Sigmoid colon (tissue), 4 donors: Measurements from ENCODE around the gene LITAF.

ENCODE experiments used
- EP300 ChIP-seq, 4 donors: sonication (generic); formaldehyde crosslinking; IDR thresholded peaks; one replicate each; pipeline ENCODE4 v1.6.1; 2017; ENCODE audit warnings: antibody characterized with exemption in 4 of 4
- POLR2A ChIP-seq, 2 donors: fragments of 450-650 bp; IDR thresholded peaks; one replicate each; pipeline ENCODE4 v1.6.1; 2016; ENCODE audit warnings: antibody characterized with exemption in 2 of 2, mild to moderate bottlenecking in 2 of 2, moderate library complexity in 2 of 2
- TF ChIP-seq, protein P1 (sequence below), 4 experiments: fragments of 450-650 bp in 3 of 4; fragments of 200-600 bp in 1 of 4; IDR thresholded peaks; one replicate each; pipeline ENCODE4 v1.5.1; 2016 to 2019; ENCODE audit warnings: antibody characterized with exemption in 4 of 4, mild to moderate bottlenecking in 3 of 4, moderate library complexity in 2 of 4

DNA sequence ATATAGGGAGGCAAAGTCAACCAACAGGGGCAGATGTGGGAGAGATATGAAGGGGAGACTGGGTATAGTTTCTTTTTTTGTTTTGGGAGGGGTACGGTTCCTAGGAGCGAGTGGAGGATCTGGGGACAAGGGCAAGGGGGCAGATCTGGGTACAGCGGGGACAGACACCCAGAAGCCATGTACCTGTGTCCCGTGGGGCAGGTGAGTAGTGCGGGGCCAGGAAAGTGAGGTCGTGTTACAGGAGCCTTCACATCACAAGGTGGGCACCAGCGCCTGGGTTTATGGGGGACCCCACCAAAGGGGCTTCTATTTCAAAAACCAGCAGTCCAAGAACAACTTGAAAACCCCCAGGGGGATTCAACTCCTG lies 11.5 kb downstream of the LITAF start:
- TF ChIP-seq, protein P1, sequence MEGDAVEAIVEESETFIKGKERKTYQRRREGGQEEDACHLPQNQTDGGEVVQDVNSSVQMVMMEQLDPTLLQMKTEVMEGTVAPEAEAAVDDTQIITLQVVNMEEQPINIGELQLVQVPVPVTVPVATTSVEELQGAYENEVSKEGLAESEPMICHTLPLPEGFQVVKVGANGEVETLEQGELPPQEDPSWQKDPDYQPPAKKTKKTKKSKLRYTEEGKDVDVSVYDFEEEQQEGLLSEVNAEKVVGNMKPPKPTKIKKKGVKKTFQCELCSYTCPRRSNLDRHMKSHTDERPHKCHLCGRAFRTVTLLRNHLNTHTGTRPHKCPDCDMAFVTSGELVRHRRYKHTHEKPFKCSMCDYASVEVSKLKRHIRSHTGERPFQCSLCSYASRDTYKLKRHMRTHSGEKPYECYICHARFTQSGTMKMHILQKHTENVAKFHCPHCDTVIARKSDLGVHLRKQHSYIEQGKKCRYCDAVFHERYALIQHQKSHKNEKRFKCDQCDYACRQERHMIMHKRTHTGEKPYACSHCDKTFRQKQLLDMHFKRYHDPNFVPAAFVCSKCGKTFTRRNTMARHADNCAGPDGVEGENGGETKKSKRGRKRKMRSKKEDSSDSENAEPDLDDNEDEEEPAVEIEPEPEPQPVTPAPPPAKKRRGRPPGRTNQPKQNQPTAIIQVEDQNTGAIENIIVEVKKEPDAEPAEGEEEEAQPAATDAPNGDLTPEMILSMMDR (IDR thresholded peaks at IDR 0.05) = no peak
- no peak for TF ChIP-seq POLR2A (IDR thresholded peaks at IDR 0.05)
- no peak for TF ChIP-seq EP300 (IDR thresholded peaks at IDR 0.05)
